ENCODE results near the gene IDNK.

Gene IDNK

DNA sequence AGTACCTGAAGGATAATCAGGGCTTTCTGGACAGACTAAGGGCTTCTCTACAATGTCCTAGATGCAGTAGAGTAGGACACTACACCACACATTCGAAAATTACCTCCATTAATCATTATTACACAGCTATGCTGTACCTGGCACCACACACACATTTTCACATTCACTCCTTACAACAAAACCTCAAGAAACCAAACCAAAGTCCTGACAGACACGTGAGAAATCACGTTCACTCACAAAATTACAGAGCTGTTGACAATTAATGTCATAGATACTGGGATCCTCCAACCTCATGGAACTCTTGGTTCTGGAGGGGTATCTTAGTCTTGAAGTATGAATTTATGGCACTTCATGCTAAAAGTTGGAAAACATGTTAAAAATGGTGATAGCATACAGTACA is 68.5 kb downstream of the IDNK start:
- DNase-seq (ENCODE audit: low read depth, low spot score): no peak
